ENCODE results near the gene ZNF296. TPM values are rescaled to one million over a fixed set of nuclear protein-coding genes. Genes with fewer than 3 reads are reported as not detected.

Gene ZNF296
- total RNA-seq, 1 experiment from 2014 or later = 3.7 TPM

DNA sequence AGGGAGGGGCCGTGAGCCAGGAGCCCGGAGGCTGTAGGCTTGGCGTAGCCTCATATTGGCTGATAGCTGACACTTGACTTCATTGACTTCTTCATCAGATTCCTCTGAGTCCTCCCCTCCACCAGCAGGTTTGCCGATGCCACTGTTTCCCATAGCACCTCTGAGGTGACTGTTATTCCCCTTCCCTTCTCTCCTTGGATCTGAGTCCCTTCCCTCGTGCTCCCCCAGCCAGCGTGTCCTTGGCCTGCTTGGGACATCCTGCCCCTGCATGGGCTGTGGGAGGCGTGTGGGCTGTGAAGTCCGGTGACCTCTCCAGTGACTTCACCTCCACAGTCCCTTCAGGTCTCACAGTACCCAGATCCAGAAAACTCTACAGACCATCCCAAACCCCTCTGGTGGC is 25.5 kb upstream of the ZNF296 start:
- CTCF ChIA-PET = no interaction called here
- Histone ChIP-seq H3K4me3 (no peak overlapping the region), H3K9me3 (ENCODE audit: insufficient read depth, low read depth) (no peaks in the 10 kb centered on the region), H4K20me1 (ENCODE audit: insufficient read depth) (peaks cover 95% of the 10 kb centered on the region), H3K9me2 (ENCODE audit: insufficient read depth) (no peaks in the 10 kb centered on the region), H2AFZ (no peak overlapping the region), H3K4me1 (replicated peaks; ENCODE audit: insufficient read depth) (peaks cover 13% of the 10 kb centered on the region), H3K27me3 (ENCODE audit: insufficient read depth, low read depth) (no peaks in the 10 kb centered on the region), H3K36me3 (ENCODE audit: low read depth) (no peaks in the 10 kb centered on the region), H3K4me2 (no peak overlapping the region), H3K27ac (no peak overlapping the region), H3F3A (ENCODE audit: insufficient read depth, low read depth) (no peaks in the 10 kb centered on the region), H3K79me2 (ENCODE audit: low read depth) (peaks cover 87% of the 10 kb centered on the region)
- no peak for DNase-seq
- intact Hi-C loops (cut with micrococcal nuclease; ENCODE audit: unreplicated experiment) = no loop called here
- BruUV-seq (replicated peaks) = no TSS peak
- POLR2A ChIA-PET (ENCODE audit: unreplicated experiment) = no interaction called here
- TF ChIP-seq, protein P1, sequence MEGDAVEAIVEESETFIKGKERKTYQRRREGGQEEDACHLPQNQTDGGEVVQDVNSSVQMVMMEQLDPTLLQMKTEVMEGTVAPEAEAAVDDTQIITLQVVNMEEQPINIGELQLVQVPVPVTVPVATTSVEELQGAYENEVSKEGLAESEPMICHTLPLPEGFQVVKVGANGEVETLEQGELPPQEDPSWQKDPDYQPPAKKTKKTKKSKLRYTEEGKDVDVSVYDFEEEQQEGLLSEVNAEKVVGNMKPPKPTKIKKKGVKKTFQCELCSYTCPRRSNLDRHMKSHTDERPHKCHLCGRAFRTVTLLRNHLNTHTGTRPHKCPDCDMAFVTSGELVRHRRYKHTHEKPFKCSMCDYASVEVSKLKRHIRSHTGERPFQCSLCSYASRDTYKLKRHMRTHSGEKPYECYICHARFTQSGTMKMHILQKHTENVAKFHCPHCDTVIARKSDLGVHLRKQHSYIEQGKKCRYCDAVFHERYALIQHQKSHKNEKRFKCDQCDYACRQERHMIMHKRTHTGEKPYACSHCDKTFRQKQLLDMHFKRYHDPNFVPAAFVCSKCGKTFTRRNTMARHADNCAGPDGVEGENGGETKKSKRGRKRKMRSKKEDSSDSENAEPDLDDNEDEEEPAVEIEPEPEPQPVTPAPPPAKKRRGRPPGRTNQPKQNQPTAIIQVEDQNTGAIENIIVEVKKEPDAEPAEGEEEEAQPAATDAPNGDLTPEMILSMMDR (conservative IDR thresholded peaks at IDR 0.05) = no peak
- no peak for TF ChIP-seq EZH2 (IDR thresholded peaks at IDR 0.05; ENCODE audit: low read depth)

DNA sequence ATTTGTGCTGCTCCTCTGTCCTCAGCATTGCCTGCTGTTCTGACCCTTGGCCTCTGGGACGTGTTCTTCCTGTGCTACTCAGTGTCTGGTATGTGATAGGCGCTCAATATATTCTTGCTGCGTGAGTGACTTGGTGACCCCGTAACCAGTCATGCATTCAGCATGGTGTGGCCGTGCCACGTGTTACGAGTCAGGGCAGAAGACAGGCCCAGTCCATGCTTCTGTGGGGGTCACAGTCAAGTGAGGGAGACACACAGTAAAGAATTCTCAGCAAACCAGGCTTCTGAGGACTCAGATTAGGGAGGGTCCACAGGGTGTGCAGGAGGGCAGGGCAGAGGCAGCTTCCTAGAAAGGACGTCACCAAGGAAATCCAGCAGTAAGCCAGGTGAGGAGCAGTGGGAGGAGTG is 24.6 kb upstream of the ZNF296 start:
- no peak for DNase-seq
- H3K9me2 ChIP-seq (ENCODE audit: insufficient read depth) = no peaks in the 10 kb centered on the region
- CTCF ChIA-PET = no interaction called here
- TF ChIP-seq, protein P1 (conservative IDR thresholded peaks at IDR 0.05) = no peak
- TF ChIP-seq EZH2 (IDR thresholded peaks at IDR 0.05; ENCODE audit: low read depth) = no peak
- intact Hi-C loops (cut with micrococcal nuclease; ENCODE audit: unreplicated experiment) = no loop called here
- no peaks in the 10 kb centered on the region for H3K27me3 ChIP-seq (ENCODE audit: insufficient read depth, low read depth)
- H2AFZ ChIP-seq = no peak overlapping the region
- H3K4me1 ChIP-seq (replicated peaks; ENCODE audit: insufficient read depth) = peaks cover 13% of the 10 kb centered on the region
- H3F3A ChIP-seq (ENCODE audit: insufficient read depth, low read depth) = no peaks in the 10 kb centered on the region
- H3K36me3 ChIP-seq (ENCODE audit: low read depth) = no peaks in the 10 kb centered on the region
- no peak overlapping the region for H3K4me2 ChIP-seq
- H3K4me3 ChIP-seq = no peak overlapping the region
- no TSS peak for BruUV-seq (replicated peaks)
- POLR2A ChIA-PET (ENCODE audit: unreplicated experiment) = no interaction called here
- H3K9me3 ChIP-seq (ENCODE audit: insufficient read depth, low read depth) = no peaks in the 10 kb centered on the region
- H3K27ac ChIP-seq = no peak overlapping the region
- peaks cover 93% of the 10 kb centered on the region for H3K79me2 ChIP-seq (ENCODE audit: low read depth)
- peaks cover 94% of the 10 kb centered on the region for H4K20me1 ChIP-seq (ENCODE audit: insufficient read depth)

DNA sequence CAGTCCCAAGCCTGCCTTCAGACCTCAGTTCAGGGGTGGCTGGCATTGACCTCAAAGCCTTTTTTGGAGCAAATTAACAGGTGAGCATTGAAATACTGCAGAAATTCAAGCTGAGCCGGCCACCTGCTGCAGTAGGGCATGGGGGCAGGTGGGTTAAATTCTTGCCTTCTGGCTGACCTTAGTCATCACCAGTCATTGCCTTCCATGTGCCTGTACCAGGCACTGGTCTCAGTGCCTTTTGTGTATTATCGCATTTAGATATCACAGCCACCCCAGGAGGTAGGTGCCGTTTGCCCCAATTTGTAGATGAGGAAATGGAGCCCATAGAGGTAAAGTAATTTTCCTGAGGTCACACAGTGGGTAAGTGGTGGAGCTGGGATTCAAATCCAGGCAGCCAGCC is 23.9 kb upstream of the ZNF296 start:
- TF ChIP-seq EZH2 (IDR thresholded peaks at IDR 0.05; ENCODE audit: low read depth) = no peak
- TF ChIP-seq, protein P1 (conservative IDR thresholded peaks at IDR 0.05) = no peak
- POLR2A ChIA-PET (ENCODE audit: unreplicated experiment) = no interaction called here
- H3K4me2 ChIP-seq = no peak overlapping the region
- no peaks in the 10 kb centered on the region for H3F3A ChIP-seq (ENCODE audit: insufficient read depth, low read depth)
- DNase-seq = no peak
- no peaks in the 10 kb centered on the region for H3K27me3 ChIP-seq (ENCODE audit: insufficient read depth, low read depth)
- H3K36me3 ChIP-seq (ENCODE audit: low read depth) = no peaks in the 10 kb centered on the region
- BruUV-seq (replicated peaks) = no TSS peak
- H4K20me1 ChIP-seq (ENCODE audit: insufficient read depth) = peaks cover 94% of the 10 kb centered on the region
- no peak overlapping the region for H2AFZ ChIP-seq
- H3K9me2 ChIP-seq (ENCODE audit: insufficient read depth) = no peaks in the 10 kb centered on the region
- peaks cover 93% of the 10 kb centered on the region for H3K79me2 ChIP-seq (ENCODE audit: low read depth)
- CTCF ChIA-PET = no interaction called here
- no peak overlapping the region for H3K4me3 ChIP-seq
- H3K9me3 ChIP-seq (ENCODE audit: insufficient read depth, low read depth) = no peaks in the 10 kb centered on the region
- peaks cover 13% of the 10 kb centered on the region for H3K4me1 ChIP-seq (replicated peaks; ENCODE audit: insufficient read depth)
- intact Hi-C loops (cut with micrococcal nuclease; ENCODE audit: unreplicated experiment) = no loop called here
- H3K27ac ChIP-seq = no peak overlapping the region

All from PC-9 (cell line).